OCI-LY3 (cell line): ENCODE results near the gene FDXACB1.

ENCODE experiments used
- H2AFZ ChIP-seq: fragments of 200-600, 300-600 bp; shearing (Covaris generic); 2 replicates; pipeline ENCODE4 v1.6.0; 2014; ENCODE audit warnings: antibody characterized with exemption, low read depth, low read length
- H3K27ac ChIP-seq: fragments of 200-600, 300-600 bp; sonication (generic); 2 replicates; pipeline ENCODE4 v1.5.1; 2014; ENCODE audit warnings: mild to moderate bottlenecking, low read length, moderate library complexity, mixed read lengths
- H3K27me3 ChIP-seq: fragments of 200-600, 300-600 bp; sonication (generic); 2 replicates; pipeline ENCODE4 v1.6.1; 2014; ENCODE audit warnings: low read depth, low read length, mixed read lengths
- H3K36me3 ChIP-seq: fragments of 200-600, 300-600 bp; sonication (generic); replicated peaks from 2 replicates; pipeline ENCODE3; 2014; ENCODE audit warnings: low read depth, low read length, mixed read lengths
- H3K4me1 ChIP-seq: fragments of 300-600, 200-600 bp; sonication (generic); 2 replicates; pipeline ENCODE4 v1.6.1; 2014; ENCODE audit warnings: low read length, mixed read lengths
- H3K4me2 ChIP-seq: fragments of 200-600, 300-600 bp; sonication (generic); 2 replicates; pipeline ENCODE4 v1.6.1; 2014; ENCODE audit warnings: low read length, mixed read lengths
- H3K4me3 ChIP-seq: fragments of 300-600, 200-600 bp; sonication (generic); 2 replicates; pipeline ENCODE4 v1.5.1; 2014; ENCODE audit warnings: antibody characterized with exemption, mild to moderate bottlenecking, low read length, moderate library complexity
- H3K79me2 ChIP-seq: fragments of 300-600, 200-600 bp; shearing (Covaris generic); 2 replicates; pipeline ENCODE4 v1.6.1; 2014; ENCODE audit warnings: mild to moderate bottlenecking, low read length, mixed read lengths
- H3K9ac ChIP-seq: fragments of 300-600, 200-600 bp; shearing (Covaris generic); 2 replicates; pipeline ENCODE4 v1.6.0; 2014; ENCODE audit warnings: mild to moderate bottlenecking, low read length, moderate library complexity
- H3K9me3 ChIP-seq: fragments of 200-600, 300-600 bp; shearing (Covaris generic); 2 replicates; pipeline ENCODE4 v1.6.1; 2014; ENCODE audit warnings: low read length, mixed read lengths; ENCODE audit not compliant: insufficient read depth
- H4K20me1 ChIP-seq: fragments of 200-600, 300-600 bp; sonication (generic); 2 replicates; pipeline ENCODE4 v1.6.1; 2016; ENCODE audit warnings: low read length, mixed read lengths; ENCODE audit not compliant: insufficient read depth
- CTCF ChIP-seq: fragments of 200-600, 300-600 bp; sonication (generic); IDR thresholded peaks from 2 replicates; pipeline ENCODE4 v1.5.1; 2014; ENCODE audit warnings: antibody characterized with exemption, low read length, low read depth
- EZH2phosphoT487 ChIP-seq: fragments of 200-600 bp; shearing (Covaris generic); IDR thresholded peaks from 2 replicates; pipeline ENCODE4 v1.6.1; 2018; ENCODE audit warnings: antibody characterized with exemption, mixed run types, low read depth

The FDXACB1 gene

GRCh38 chr11:111878849-111879636 lies at the start of gene FDXACB1, which contains the start of gene CFAP68:
Gene FDXACB1 (minus strand): TSS chr11:111879165. CDS start chr11:111879132, 33 bp downstream.
Gene CFAP68 (plus strand): TSS chr11:111879541. CDS start chr11:111879561, 20 bp downstream.
- Histone ChIP-seq H2AFZ (peak within 1 kb of the TSS; percentile 96), H3K27ac (peak within 1 kb of the TSS; percentile 88), H3K27me3 (no peaks in the 10 kb centered on the region), H3K36me3 (peaks cover 7% of the 10 kb centered on the region), H3K4me2 (peak within 1 kb of the TSS; percentile 77), H3K4me3 (peak within 1 kb of the TSS; percentile 86), H3K9me3 (no peaks in the 10 kb centered on the region), H3K9ac (peak within 1 kb of the TSS; percentile 91), H4K20me1 (no peaks in the 10 kb centered on the region), H3K4me1 (peaks cover 6% of the 10 kb centered on the region), H3K79me2 (peaks cover 13% of the 10 kb centered on the region)
- peak; percentile 87 for TF ChIP-seq CTCF
- no peak for TF ChIP-seq EZH2phosphoT487

- TF ChIP-seq CTCF (no peak), EZH2phosphoT487 (no peak)
- Histone ChIP-seq H3K27me3 (peaks cover 5% of the 10 kb centered on the region; the same call in 1 of the 2 replicates), H3K4me3 (peak overlapping the region; percentile 94), H3K79me2 (no peaks in the 10 kb centered on the region), H3K4me1 (peaks cover 13% of the 10 kb centered on the region), H3K27ac (peak overlapping the region; percentile 33), H3K9me3 (no peaks in the 10 kb centered on the region), H3K9ac (peak overlapping the region; percentile 72), H4K20me1 (no peaks in the 10 kb centered on the region), H2AFZ (peak overlapping the region; percentile 98), H3K36me3 (no peaks in the 10 kb centered on the region), H3K4me2 (peak overlapping the region; percentile 100)
Observed at GRCh38 chr11:111926505-111927391, 47.8 kb upstream of the FDXACB1 start.

- Histone ChIP-seq H3K4me3 (peak overlapping the region; percentile 81), H3K36me3 (no peaks in the 10 kb centered on the region), H3K9me3 (no peaks in the 10 kb centered on the region), H3K27ac (no peak overlapping the region), H3K4me2 (peak overlapping the region; percentile 79), H3K79me2 (no peaks in the 10 kb centered on the region), H3K27me3 (peaks cover 5% of the 10 kb centered on the region; the same call in 1 of the 2 replicates), H2AFZ (no peak overlapping the region), H4K20me1 (no peaks in the 10 kb centered on the region), H3K4me1 (peaks cover 13% of the 10 kb centered on the region), H3K9ac (no peak overlapping the region; the same call in 1 of the 2 replicates)
- TF ChIP-seq CTCF, result no peak
- TF ChIP-seq EZH2phosphoT487, result no peak
Observed at GRCh38 chr11:111925953-111926352, 47.0 kb upstream of the FDXACB1 start.

- no peak overlapping the region for H3K4me3 ChIP-seq
- no peak for TF ChIP-seq EZH2phosphoT487
- TF ChIP-seq CTCF, result no peak
- H3K4me1 ChIP-seq, result peaks cover 4% of the 10 kb centered on the region
- no peaks in the 10 kb centered on the region for H3K79me2 ChIP-seq
- no peak overlapping the region for H3K9ac ChIP-seq
- H2AFZ ChIP-seq, result 0 out of 2 replicates have a peak overlapping the region, but pooled peaks have one; percentile 88
- no peak overlapping the region for H3K4me2 ChIP-seq
- H3K27ac ChIP-seq, result no peak overlapping the region
- H4K20me1 ChIP-seq, result no peaks in the 10 kb centered on the region
- H3K27me3 ChIP-seq, result peaks cover 5% of the 10 kb centered on the region; the same call in 1 of the 2 replicates
- no peaks in the 10 kb centered on the region for H3K36me3 ChIP-seq
- H3K9me3 ChIP-seq, result no peaks in the 10 kb centered on the region
Observed at GRCh38 chr11:111923951-111924350, 45.0 kb upstream of the FDXACB1 start.
